COR-L47 (cell line): ENCODE measurements around the gene CFAP251.
"Not testable (repeated sequence)": the region's sequence is repeated elsewhere in the genome, so short reads cannot be mapped to it uniquely, and the experiment has no call there.

Experiments
- DNase-seq: peaks from one replicate; lab custom pipeline; 2025; lab: John Stamatoyannopoulos, UW

CFAP251 gene

GRCh38 chr12:121974026-121974985 lies 55.9 kb downstream of the CFAP251 start:
- no peak for DNase-seq

GRCh38 chr12:121975021-121975420 lies 56.6 kb downstream of the CFAP251 start:
- DNase-seq = no peak

DNA sequence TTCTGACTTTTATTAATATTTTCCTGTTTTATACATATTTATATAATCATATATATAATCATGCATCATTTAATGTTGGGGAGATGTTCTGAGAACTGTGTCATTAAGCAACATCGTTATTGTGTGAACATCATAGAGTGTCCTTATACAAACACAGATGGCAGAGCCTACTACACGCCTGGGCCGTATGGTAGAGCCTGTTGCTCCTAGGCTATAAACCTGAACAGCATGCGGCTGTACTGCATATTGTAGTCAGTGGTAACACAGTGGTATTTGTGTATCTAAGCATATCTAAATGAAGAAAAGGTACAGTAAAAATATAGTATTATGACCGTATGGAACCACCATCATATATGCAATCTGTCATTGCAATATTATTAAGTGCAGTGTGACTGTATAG lies 58.6 kb downstream of the CFAP251 start:
- no peak for DNase-seq

GRCh38 chr12:121980191-121980891 lies 61.9 kb downstream of the CFAP251 start:
- DNase-seq = no peak

DNA sequence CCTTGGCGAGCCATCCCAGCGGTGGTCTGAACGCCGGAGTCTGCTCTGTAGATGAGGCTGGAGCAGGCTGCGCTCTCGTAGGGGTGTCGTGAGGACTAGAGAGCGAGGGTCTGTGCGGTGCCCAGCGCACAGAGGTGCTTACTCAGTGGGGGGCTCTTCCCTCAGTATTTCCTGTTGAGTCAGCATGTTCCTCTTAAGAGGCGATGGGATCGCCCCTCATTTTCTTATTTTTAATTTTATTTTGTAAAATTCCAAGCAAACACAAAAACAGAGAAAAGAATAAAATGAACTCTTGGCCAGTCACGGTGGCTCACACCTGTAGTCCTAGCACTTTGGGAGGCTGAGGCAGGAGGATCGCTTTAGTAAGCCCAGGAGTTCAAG lies 62.5 kb downstream of the CFAP251 start:
- no peak for DNase-seq

DNA sequence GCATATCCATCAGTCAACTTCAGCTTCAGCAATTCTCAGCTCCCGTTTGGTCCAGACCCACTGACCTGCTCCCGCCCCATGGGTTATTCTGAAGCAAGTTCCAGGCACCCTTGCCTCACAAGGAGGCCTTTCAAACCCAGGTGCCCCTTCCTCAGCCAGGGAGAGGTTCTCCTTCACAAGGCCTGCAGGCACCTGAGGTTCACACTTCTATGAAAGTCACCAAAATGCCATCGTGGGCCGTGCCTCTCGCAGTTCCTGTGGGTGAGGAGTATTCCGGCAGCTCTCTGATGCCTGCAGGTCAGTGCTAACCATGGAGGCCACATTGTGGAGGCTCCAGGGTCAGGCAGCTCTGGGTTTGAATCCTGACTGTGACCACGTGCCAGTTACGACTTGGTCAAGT lies 63.1 kb downstream of the CFAP251 start:
- DNase-seq = no peak

- no peak for DNase-seq
Observed at GRCh38 chr12:121982950-121983349, 64.6 kb downstream of the CFAP251 start.

GRCh38 chr12:121983536-121984210 lies 65.3 kb downstream of the CFAP251 start:
- DNase-seq = no peak

GRCh38 chr12:121986489-121987245 lies 68.3 kb downstream of the CFAP251 start:
- DNase-seq = no peak

DNA sequence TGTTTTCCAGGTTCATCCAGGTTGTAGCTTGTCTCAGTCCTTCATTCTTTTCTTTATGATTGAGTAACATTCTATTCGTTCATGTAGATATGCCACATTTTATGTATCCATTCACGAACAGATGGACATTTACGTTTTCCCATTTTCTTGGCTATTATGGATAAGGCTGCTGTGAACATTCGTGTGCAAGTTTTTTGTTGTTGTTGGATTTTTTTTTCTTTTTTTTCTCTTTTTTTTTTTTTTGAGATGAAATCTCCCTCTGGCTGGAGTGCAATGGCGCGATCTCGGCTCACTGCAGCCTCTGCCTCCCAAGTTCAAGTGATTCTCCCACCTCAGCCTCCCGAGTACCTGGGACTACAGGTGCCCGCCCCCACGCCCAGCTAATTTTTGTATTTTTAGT lies 70.1 kb downstream of the CFAP251 start:
- DNase-seq = not testable (repeated sequence)

DNA sequence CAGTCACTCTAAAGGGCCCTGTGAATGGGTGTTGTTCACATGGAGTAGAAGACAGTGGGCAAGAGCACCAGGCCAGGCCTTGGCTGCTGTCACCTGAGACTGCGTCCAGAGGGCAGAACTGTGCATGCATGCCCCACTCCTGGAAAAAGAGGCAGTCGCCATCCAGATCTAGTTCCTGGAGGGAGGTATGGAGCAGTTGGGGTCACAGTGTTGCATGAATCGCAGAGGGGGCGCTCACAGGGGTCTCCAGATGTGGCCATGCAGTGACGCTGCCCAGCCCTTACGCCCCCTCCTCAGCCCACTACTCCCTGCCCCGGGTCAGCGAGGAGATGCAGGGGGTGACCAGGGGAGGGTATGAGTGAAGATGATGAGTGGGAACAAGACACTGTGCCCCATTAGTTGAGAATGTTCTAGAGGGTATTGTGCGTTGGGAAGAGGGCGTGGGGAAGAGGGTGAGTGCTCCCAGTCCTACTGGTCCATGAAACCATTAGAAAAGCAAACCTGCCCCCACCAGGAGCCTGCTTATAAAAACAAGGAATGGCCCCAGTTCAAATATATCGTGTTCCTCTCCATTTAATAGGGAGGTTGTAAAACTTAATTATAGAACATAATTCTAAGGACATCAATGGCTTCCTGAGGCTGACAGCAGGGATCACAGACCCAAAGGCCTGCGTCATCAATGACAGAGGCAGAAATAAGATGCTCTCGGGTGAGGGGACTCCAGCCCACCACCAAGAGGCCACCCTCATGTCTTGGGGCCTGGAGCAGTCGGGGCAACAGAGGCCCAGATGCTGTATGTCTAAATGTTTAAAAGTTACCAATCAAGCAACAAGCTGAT lies 71.1 kb downstream of the CFAP251 start:
- peak; percentile 18 for DNase-seq

GRCh38 chr12:121990114-121990647 lies 71.8 kb downstream of the CFAP251 start:
- DNase-seq = no peak

- DNase-seq = no peak
Observed at GRCh38 chr12:121990692-121991603, 72.6 kb downstream of the CFAP251 start.

DNA sequence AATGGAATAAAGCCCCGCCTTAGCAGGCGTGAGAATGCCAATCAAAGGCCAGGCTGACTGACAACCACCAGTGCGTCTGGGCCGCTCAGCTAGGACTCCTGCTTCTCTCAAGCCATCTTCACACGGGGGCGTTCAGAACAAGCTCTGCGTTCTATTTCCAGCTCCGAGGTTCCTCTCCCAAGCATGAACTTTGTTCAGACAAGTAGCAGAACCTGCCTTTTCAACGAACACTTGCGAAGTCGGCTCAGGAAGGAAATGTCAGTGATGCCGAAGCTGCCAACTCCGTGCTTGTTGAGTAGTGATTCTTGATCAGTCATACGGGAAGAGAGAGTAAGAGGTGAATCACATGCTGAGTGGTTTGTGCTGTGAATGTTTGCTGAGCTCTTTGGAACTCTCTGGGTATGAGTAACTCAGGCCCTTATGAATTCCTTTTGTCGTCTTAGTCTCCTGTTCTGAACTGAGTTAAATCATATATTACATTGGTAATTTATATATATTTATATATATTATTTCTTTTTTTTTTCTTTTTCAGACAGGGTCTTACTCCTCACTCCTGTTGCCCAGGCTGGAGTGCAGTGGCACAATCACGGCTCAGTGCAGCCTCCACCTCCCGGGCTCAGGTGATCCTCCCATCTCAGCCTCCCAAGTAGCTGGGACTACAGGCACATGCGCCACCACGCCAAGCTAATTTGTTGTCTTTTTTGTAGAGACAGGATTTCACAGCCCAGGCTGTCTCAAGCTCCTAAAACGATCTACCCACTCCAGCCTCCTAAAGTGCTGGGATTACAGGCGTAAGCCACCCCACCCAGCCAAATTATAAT lies 73.9 kb downstream of the CFAP251 start:
- no peak for DNase-seq

DNA sequence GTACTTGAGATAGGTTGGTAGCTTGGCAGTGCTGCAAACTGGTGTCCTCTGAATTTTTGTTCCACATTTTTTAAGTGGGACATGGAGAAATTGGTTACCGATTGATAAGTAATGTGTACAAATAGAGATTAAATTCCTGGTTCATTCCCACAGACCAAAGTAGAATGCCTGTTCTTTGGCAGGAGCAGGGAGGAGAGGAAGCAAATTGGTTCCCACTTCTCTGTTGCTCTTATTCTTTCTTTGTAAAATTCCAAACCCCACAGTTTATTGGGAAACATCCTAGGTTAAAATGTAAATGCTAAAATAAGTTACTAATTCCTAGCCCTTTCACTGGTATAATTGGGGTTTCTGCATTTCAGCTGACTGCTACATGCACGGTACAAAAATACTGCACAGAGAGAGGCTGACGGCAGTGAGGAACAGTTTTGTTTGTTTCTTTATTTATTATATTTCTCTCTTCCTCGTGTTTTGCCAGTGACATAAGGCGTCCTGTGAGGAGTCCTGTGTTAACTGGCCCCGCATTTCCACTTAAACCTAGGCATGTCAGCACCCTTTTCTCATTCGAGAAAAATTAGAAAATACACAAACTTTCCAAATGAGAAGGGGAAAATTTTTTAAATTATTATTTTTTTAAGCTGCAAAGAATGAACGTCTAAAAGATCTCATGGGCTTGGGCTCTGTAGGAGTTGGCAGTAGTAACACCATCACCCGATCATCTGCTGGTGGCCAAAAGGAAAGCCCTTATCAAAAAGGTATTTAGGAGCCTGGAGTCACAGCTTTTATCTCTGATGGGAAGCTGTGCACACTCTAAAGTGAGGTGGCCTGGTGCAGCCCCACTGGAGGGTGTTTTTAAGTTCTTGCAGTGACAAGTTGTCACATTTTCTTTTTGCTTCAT lies 77.9 kb downstream of the CFAP251 start:
- no peak for DNase-seq

DNA sequence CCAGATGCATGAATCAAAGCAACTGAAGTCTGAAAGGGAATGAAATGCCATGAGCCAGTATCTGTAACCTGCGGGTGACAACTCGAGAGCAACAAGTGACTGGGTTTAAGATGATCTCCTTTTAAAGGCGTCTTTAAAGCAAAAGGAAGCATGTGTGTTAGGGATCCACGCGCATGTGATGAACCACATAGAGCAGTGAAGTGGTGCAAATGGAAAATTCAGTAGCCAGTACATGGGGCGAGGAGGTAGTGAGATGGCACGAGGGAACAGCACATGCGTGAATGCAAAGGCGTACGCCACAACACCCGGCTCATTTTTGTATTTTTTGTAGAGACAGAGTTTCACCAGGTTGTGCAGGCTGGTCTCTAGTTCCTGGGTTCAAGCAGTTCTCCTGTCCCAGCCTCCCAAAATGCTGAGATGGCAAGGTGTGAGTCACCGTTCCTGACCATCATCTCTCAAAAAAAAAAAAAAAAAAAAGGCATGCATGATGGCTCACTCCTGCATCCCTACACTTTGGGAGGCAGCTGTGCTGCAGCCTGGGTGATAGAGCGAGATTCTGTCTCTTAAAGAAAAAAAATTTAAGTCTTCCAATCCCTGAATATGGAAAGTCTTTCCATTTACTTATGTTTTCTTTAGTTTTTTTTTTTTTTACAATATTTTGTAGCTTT lies 78.7 kb downstream of the CFAP251 start:
- no peak for DNase-seq
